ENCODE results near the gene NUF2.

- TF ChIP-seq CTCF (IDR thresholded peaks at IDR 0.05; ENCODE audit: extremely low read depth in 1 of 2, insufficient read depth in 1 of 2, low read depth in 1 of 2, low read length in 2 of 2) (no peak), POLR2AphosphoS5 (IDR thresholded peaks at IDR 0.05; ENCODE audit: insufficient read depth, low read depth, low read length) (no peak)
Measured at GRCh38 chr1:163298365-163298764, 23.4 kb upstream of the NUF2 start.
